HL-60/S4 treated with retinoic acid at 250 ng/mL for 4 days and 3 days (cell line): Measurements from ENCODE around the gene MRPL46.

Experiments
- in situ Hi-C: fragments of 300-500 bp; cut with MboI; formaldehyde crosslinking; loops from 2 replicates; pipeline ENCODE4 v1.7.0; 2022; ENCODE audit warnings: low sequenced_read_pairs

Gene MRPL46

GRCh38 chr15:88467073-88467934, at the start of gene MRPL46, which contains the start of gene MRPS11:
Gene MRPL46 (minus strand): TSS chr15:88467388. CDS start chr15:88467377, 11 bp downstream.
Gene MRPS11 (plus strand): TSS chr15:88467708. CDS start chr15:88467718, 10 bp downstream.
- in situ Hi-C loops = no loop called here

- in situ Hi-C loops = no loop called here
These were observed 46.0 kb upstream of the MRPL46 start for GRCh38 chr15:88513195-88513594.

- in situ Hi-C loops = no loop called here
These were observed 45.4 kb upstream of the MRPL46 start for GRCh38 chr15:88512601-88513000.

DNA sequence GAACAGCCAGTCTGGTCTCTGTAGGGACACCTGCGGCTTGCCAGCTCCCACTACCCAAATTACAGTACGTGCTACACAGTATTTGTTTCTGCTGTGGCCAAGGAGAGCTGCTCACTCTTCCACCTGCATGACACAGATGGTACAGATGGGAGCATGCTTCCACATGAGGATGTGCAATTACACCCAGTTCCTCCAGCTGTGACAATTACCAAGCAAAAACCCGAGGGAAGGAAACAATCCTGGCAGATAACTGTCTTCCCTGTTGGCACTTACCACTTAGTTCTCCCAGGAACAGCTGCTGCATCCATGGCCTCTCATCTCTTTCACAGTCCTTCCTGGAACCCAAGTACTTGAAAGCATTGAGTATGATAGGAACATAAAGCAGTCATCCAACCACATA, 44.9 kb upstream of the MRPL46 start:
- in situ Hi-C loops = no loop called here

DNA sequence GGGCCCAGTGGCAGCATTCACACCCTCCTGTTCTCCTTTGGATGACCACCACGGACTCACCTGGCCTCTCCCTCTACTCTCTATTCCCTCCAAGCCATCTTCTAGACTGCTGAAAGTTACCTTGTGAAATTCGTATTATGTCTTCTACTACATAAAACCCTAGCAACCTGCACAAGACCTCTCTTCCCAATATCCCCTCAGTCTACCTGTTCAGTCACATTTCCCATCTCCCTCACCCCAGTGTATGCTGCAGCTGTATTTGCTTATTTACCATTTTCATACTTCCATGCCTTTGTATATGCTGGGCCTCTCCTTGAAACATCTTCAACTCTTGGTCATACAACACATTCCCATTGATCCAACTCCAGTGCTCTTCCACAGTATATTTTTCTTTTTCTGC, 44.0 kb upstream of the MRPL46 start:
- in situ Hi-C loops = no loop called here

- in situ Hi-C loops = no loop called here
These were observed 42.8 kb upstream of the MRPL46 start for GRCh38 chr15:88509964-88510363.

DNA sequence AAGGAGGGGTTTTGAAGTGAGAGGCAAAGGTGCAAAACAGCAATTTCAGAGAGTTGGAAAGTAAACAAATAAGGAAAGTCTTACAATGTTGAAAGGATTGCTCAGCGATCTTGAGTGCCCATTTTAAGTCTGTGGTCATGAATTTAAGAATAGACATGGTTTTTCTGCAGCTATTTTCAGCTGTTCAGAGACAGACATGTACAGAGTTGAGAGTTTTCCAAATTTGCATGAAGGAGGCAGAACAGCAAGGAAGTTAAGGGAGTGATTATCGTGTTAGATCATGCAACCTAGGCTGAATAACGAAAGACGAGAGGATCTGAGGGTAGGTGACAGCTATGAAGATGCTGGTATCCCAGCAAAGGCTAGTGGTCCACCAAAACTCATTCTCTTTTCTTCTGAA, 42.1 kb upstream of the MRPL46 start:
- in situ Hi-C loops = no loop called here

GRCh38 chr15:88506628-88507027, 39.4 kb upstream of the MRPL46 start:
- in situ Hi-C loops = no loop called here

GRCh38 chr15:88505721-88506120, 38.5 kb upstream of the MRPL46 start:
- in situ Hi-C loops = no loop called here

- in situ Hi-C loops = no loop called here
These were observed 37.3 kb upstream of the MRPL46 start for GRCh38 chr15:88504445-88504844.

DNA sequence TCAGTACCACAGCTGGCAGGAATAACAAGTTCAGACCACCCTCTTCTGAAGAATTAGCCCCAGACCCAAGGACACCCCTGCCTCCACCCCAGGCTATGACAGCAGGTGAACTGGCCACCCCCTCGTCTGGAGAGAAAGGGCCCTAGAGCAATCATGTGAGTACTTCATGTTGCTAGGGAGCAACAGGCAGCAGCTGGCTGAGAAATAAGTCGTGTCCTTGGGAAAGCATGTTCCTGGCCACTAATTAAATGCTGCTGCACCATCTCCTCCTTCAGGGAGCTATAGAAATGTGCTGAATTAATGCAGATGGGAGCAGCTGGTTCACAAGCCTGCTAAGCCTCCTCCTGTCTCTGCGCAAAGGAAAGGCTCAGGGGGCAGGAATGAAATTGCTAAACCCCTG, 31.8 kb upstream of the MRPL46 start:
- in situ Hi-C loops = no loop called here

DNA sequence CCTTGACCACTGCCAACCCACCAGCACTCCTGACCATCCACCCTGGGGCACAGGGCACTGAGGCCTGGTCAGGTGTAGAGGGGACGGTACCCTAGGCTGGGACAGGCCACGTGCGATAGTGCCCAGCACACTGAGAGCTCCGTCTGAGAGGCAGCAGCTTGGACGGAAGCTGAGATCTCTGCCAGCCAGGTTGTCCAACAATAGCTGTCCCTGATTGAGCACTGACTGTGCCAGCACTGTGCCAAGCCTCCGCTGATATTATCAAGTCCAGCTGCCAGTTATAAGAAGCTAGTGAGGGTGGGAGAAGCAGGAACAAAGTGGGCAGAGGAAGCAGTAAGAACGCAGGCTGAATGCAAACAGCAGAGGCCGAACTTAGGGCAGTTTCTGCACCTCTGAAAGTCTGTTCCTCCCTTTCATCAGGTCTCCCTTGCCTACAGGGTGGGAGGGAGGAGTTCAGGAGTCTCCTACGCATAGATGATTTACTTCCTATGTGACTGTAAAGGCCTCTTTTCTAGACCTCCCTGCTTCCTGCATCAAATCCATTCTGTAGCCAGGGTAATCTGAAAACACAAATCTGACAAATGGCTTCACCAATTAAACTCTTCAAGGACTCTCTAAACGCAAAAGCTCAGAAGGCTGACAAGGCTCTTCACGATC, 30.0 kb upstream of the MRPL46 start:
- in situ Hi-C loops = no loop called here

GRCh38 chr15:88493844-88494243, 26.7 kb upstream of the MRPL46 start:
- in situ Hi-C loops = no loop called here

DNA sequence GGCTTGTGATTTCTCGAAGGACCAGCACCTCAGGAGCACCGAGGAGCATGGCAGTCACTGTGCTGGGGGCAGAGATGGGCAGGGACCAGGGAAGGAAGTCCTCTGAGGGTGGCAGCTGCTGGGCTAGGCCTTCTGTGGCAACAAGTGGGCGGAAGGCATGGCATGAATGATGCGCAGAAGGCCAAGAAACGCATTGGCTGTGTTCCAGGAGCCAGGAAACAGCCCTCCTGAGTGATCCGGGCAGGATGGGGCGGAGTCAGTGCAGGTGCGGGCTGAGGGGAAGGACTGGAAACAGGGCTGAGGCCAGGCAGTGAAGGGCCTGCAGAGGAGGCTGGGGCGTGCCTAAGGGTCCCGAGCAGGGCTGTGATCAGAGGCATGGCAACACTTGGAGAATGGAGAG, 24.0 kb upstream of the MRPL46 start:
- in situ Hi-C loops = no loop called here

DNA sequence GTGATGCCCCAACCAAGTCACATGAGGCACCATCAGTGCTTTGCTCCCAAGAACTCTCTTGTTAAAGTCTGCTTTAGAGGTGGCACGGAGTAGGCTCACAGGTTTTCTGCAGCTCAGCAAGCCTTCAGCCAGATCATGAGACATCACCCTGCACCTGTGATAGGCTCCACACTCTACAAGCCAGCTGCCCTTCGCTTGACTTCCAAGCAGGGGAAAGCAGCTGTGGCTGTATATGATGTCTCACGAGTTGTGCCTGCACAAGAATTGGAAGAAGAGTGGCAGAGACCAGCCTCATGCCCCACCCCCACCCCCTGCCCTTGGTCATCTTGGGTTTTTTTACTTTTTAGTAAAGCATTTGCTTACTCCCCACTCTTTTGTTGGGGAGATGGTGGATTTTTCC, 22.8 kb upstream of the MRPL46 start:
- in situ Hi-C loops = no loop called here

- in situ Hi-C loops = no loop called here
These were observed 22.1 kb upstream of the MRPL46 start for GRCh38 chr15:88489321-88489720.

DNA sequence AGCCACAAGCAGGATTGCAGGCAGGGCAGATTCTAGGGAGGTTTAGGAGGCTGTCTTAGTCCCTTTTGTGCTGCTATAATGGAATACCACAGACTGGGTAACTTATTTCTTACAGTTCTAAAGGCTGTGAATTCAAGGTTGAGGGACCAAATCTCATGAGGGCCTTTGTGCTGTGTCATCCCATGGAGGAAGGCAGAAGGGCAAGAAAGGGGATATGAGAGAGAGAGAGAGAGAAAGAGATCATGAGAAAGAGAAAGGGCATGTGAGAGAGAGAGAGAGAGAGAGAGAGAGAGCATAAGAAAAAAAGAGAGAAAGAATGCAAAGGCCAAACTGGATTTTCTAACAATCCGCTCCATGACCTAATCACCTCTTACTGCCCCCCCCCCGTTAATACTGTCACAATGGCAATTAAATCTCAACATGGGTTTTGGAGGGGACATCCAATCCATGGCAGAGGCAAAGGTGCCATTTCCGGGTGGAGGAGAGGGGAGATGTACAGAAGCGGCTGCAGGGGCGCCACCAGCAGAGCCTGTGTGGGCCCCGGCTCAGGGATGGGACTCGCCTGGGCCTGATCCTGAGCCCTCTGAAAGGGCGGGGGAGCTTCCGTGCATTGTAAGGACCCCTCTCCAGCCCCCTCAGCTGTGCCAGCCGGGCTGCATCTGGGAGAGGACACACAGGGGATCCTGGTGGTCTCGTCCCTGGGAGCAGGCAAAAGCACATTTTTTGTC, 20.8 kb upstream of the MRPL46 start:
- in situ Hi-C loops = no loop called here

- in situ Hi-C loops = no loop called here
These were observed 20.1 kb upstream of the MRPL46 start for GRCh38 chr15:88487178-88487795.

GRCh38 chr15:88484682-88485331, 17.6 kb upstream of the MRPL46 start:
- in situ Hi-C loops = no loop called here

- in situ Hi-C loops = no loop called here
These were observed 15.1 kb upstream of the MRPL46 start for GRCh38 chr15:88482263-88482662.

- in situ Hi-C loops = no loop called here
These were observed 13.8 kb upstream of the MRPL46 start for GRCh38 chr15:88480981-88481380.
